22Rv1 (cell line): ENCODE results near the gene MTREX.

ENCODE experiments used
- ZFX ChIP-seq: fragments of 450-650 bp; IDR thresholded peaks from 2 replicates; pipeline ENCODE4 v1.6.1; 2017; ENCODE audit warnings: antibody characterized with exemption, borderline replicate concordance
- TF ChIP-seq, protein P1 (sequence below): fragments of 450-650 bp; IDR thresholded peaks from 2 replicates; pipeline ENCODE4 v1.5.1; 2017; ENCODE audit warnings: mild to moderate bottlenecking

GRCh38 chr5:55427157-55427556, 119.4 kb downstream of the MTREX start:
- TF ChIP-seq, protein P1, sequence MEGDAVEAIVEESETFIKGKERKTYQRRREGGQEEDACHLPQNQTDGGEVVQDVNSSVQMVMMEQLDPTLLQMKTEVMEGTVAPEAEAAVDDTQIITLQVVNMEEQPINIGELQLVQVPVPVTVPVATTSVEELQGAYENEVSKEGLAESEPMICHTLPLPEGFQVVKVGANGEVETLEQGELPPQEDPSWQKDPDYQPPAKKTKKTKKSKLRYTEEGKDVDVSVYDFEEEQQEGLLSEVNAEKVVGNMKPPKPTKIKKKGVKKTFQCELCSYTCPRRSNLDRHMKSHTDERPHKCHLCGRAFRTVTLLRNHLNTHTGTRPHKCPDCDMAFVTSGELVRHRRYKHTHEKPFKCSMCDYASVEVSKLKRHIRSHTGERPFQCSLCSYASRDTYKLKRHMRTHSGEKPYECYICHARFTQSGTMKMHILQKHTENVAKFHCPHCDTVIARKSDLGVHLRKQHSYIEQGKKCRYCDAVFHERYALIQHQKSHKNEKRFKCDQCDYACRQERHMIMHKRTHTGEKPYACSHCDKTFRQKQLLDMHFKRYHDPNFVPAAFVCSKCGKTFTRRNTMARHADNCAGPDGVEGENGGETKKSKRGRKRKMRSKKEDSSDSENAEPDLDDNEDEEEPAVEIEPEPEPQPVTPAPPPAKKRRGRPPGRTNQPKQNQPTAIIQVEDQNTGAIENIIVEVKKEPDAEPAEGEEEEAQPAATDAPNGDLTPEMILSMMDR = no peak
- TF ChIP-seq ZFX = no peak
